Muscle of arm (tissue), 12 donors: Measurements from ENCODE around the gene TNS3. TPM values are rescaled to one million over a fixed set of nuclear protein-coding genes. Genes with fewer than 3 reads are reported as not detected.
"Not testable (repeated sequence)": the region's sequence is repeated elsewhere in the genome, so short reads cannot be mapped to it uniquely, and the experiment has no call there.

Experiments
- DNase-seq: peaks from one replicate; pipeline ENCODE4 v3.0.0-alpha.2; 2013
- polyA plus RNA-seq, 12 donors: library from polyadenylated mRNA; unstranded; fragments of 120-200 nt; gene quantifications; one replicate each; pipeline ENCODE4 v1.2.1, GENCODE V29; 2013; ENCODE audit not compliant: insufficient read length in 12 of 12

The TNS3 gene
- polyA plus RNA-seq, 12 donors, result 20.0 to 58.4 (median 27.5) TPM; not detected in 1

DNA sequence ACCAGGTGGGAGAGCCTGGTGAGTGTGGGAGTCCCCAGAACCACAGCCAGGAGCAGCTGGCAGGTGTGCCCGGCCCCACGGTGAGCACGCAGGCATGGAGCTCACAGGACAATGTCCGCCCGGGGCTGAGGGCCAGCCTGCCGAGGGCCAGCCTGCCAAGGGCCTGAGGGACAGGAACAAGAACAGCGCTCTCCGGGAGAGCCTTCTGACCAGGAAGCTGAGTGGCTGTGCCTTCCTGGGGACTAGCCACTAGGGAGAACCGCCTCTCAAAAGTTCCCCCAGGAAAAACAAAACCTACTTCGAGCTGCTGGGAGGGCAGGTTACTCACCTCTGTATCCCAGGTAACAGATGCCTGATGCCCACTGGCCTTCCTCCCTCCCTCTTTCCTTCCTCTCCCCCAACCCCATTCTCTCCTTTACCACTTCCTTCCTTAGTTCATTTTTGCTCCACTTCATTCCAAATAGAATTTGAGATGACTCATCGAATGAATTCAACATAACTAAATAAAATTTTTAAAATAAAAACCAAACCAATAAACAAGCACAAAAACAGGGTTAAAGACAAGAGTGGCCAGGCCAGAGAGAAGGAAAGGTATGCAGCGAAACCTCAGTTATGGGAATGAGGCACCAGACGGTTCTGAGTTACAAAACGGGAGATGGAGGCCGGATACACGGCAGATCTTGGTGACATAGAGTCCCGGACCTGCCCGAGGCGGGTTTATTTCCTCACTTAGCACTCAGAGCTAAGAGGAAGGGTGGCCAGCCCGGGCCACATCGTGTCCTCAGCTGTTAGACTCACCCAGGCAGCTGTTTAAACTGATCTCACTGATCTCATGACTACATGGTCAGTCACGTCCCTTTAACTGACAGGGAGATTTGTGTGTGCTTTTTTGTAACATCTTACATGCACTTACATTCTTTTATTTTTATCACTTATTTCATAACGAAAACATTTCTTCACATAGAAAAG, 128.5 kb downstream of the TNS3 start:
- DNase-seq, result peak; percentile 44

DNA sequence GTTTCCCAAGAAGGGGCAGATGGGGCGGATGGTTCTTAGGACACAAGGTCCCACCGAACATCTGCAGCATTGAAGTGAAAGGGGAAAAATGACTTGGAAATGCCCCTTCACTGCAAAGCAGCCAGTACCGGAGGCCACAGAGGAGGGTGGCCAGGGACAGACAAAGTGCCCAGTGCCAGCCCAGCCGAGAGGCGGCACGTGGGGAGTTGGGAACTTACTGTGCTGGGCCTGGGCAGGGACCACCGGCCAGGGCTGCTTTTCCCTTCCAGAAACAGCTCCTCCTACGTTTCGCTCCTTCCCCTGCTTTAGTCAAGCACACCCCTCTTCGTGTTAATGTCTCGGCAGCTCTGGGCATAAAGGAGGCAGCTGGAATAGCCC, 129.2 kb downstream of the TNS3 start:
- DNase-seq, result no peak

GRCh38 chr7:47452295-47452694, 129.6 kb downstream of the TNS3 start:
- DNase-seq, result no peak

DNA sequence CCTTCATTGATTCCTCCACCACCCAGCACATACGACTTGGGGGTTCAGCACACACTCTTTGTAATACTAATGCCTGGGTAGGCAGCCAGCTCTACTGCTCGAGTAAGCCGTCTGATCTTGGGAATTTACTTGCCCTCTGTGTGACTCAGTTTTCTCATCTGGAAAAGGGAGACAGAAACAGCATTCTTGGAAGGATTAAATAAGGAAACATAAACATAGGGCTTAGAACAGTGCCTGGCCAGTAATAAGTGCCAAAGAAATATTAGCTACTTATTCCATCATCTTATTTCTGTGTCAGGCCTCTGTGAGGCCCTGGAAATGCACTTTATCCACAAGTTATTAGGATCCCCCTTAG, 130.1 kb downstream of the TNS3 start:
- no peak for DNase-seq

DNA sequence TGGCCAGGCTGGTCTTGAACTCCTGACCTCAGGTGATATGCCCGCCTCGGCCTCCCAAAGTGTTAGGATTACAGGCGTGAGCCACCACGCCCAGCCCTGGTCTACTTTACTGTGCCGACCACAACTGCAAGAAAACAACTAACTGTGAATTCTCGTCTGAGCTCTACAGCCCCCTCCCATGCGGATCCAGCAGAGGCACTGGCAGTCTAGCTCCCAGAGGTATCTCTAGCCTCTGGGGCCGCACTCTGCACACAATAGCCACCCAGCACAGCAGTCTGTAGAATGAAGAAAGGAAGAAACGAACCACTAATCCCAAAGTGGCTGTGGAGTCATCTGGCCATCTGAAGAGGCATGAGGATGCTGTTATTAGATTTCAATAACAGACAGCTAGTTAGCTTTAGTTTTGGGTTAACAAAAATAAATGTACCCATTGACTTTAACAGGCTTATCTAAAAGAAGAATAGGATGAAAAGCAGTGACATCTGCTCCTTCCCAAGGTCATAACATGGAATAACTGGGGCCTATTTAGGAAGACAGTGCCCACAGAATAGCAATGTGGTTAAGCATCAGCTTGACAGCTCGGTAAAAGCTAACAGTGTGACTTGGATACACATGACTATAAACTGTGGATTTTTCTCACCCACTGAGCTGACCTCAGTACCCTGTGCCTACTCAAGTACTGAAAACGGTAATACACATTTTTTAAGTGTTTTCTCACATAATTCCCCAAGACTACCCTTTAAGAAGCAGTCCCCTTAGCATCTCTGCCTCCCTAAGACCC, 131.9 kb downstream of the TNS3 start:
- no peak for DNase-seq

DNA sequence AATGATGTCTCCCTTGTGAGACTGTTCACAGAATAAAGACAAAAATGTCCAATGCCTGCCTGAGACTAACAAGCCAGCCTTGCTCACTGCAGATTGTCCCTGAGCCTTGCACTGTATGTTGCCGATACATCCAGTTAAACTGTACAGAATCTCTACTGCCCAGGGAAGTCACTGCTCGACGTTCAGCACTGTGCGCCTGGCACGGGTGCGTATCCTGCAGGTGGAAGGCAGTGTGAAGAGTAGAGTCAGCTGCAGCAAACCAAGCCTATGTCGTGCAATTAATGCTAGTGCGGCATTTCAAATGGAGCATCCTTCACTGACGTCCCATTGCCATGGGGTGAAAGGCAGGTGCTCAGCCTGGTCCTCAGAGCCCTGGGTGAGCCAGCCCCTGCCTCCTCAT, 132.9 kb downstream of the TNS3 start:
- no peak for DNase-seq

DNA sequence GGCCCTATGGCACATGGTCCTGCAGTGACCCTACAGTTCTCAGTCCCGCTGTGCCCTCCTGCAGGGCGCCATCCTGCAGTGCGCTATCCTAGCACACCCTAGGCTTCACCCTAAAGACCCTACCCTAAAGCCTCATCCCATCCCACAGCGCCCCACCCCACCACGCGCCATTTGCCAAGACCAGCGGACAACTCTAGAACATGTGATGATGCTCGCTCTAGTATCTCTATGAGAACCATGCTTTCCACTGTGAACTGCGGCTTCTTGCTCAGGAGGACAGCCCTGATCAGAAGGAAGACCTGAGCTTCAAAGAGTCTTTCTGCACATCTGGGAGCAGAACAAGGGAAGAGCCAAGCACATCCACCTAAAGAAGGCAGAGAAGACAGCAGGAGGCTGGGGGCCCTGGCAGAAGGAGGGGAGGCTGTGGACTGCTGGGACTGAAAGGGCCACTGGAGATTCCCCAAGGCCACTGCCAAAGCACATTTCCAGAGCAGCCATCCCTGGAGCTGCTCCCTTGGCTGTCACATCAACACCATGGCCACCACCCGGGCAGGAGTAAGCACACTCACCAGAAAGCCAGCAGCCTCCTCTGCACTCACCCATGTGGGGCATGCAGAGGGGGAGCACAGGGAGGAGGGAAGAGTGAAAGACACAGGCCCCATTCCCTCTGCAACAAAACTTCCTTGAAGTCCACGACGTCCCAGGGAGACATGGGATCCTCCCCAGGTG, 134.1 kb downstream of the TNS3 start:
- no peak for DNase-seq

- DNase-seq, result no peak
Measured at GRCh38 chr7:47446871-47447466, 134.9 kb downstream of the TNS3 start.

GRCh38 chr7:47444376-47445098, 137.4 kb downstream of the TNS3 start:
- no peak for DNase-seq

GRCh38 chr7:47443049-47443448, 138.9 kb downstream of the TNS3 start:
- DNase-seq, result no peak

DNA sequence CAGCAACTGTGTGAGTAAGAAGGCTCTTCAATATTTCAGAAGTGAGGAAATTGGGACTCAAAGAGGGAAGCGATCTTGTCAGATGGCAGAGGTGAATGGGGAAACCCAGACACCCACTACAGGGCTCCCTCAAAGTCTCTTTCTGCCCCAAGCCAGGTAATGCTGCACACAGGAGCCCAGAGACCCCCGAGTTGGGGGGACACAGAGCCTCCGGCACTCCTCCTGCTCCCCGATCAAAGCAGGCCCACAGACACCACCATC, 139.4 kb downstream of the TNS3 start:
- DNase-seq, result no peak

- DNase-seq, result no peak
Measured at GRCh38 chr7:47441796-47442604, 139.9 kb downstream of the TNS3 start.

DNA sequence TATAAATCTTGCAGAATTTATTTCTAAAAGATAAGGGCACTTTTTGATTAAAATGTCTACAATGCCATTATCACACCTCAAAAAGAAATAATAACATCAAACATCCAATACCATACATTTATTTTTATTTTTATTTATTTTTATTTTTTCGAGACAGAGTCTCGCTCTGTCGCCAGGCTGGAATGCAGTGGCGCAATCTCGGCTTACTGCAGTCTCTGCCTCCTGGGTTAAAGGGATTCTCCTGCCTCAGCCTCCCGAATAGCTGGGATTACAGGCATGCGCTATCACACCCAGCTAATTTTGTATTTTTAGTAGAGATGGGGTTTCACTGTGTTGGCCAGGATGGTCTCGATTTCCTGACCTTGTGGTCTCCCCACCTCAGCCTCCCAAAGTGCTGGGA, 140.9 kb downstream of the TNS3 start:
- DNase-seq, result not testable (repeated sequence)

GRCh38 chr7:47440320-47440719, 141.6 kb downstream of the TNS3 start:
- no peak for DNase-seq

DNA sequence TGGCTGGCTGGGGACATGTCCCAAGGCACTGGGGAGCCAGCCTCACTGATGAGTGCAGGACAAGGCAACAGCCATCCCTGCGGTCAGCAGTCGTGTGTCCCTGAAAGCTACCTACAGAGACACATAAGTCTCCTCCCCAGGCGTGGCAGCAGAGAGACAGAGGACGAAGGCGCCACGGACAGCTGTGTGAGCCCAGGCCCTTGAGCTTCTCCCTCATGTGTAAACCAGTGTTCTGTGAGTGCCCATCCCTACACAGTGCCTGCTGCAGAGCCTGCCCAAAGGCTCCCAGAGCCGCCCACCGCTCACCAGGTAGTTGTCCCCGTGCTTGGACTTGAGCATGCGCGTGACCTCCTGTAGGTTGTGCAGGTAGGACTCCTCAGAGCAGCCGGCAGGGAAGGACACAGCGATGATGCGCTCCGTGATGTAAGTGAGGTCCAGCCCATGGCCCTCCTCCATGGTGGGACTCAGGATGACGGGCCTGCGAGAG, 142.7 kb downstream of the TNS3 start:
- DNase-seq, result no peak

DNA sequence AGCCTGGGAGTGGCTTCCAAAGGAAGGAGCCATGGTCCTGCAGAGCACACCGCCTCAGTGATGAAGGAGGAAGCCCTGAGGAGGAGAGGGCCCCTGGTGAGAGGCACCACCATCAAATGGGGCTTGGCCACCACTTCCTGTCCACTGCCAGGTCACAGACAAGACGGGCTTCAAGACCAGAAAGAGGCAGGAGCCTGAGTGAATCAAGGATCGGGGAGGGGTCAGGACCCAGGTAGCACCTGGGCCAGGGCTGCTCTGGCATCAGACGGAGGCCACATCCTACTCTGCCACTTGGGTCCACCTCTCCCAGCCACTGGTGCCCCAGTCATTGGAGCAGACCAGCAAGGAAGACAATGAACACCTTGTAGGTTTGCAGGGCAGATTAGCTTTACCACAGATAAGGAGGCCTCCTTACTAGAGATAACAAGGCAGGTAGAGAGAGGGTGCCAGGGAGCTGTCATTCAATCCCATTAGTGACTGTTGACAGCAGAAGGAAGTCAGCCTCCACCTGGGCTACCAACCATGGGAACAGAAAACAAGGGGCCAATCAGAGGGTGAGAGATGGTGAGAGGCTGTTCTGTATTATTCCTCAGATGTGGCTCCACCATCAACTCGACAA, 143.4 kb downstream of the TNS3 start:
- DNase-seq, result no peak

GRCh38 chr7:47435889-47436312, 146.0 kb downstream of the TNS3 start:
- peak; percentile 53 for DNase-seq

- no peak for DNase-seq
Measured at GRCh38 chr7:47433564-47433895, 148.4 kb downstream of the TNS3 start.

DNA sequence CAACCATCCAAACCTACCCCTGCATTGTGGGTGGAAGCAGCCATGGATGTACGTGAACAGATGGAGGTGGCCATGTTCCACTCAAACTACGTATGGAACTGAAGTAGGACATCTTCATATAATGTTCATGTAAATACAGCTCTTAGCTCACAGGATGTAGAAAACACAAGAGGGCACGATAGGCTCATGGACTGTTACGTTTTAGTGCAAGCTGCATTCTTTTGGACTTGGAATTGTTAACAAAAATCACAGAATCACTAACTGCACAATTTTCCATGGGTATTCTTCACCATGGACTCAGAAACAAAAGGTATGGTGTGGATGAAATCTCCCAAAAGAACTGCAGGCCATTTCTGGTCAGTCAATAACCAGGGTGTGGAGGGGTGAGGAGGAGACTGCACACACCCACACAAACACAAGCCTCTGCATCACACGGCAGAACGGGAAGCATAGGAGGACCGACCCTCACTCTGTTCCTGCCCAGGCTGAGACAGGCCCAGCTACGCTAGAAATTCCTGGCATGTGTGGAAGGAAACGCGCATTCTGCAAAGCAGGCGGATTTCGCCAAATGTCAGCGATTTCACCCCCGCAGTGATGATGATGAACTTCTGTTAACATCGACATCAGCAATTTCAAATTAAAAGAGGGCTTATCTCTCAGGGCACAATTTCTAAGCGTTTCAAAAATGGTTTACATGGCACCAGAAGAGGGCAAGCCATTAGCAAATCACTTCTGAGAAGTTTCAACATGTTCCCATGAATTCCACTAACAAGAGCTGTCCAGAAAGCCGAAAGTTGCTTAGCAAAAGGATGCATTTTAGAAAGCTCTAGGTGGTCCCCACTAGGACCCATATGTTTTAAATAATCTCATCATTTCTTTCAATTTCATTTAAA, 149.0 kb downstream of the TNS3 start:
- DNase-seq, result no peak
